Endodermal cell (in vitro differentiated cells): Measurements from ENCODE around the gene DCBLD1. TPM values are rescaled to one million over a fixed set of nuclear protein-coding genes. Genes with fewer than 3 reads are reported as not detected.
A peak's percentile ranks its signal among the peaks of the same experiment; 100 is the strongest.

Experiments
- DNase-seq: peaks from one replicate; pipeline ENCODE4 v3.0.0-alpha.2; 2017
- H3K27ac ChIP-seq: 2 replicates; pipeline ENCODE4 v1.5.1; 2013; ENCODE audit warnings: mild to moderate bottlenecking, low read depth, low read length, moderate library complexity
- H3K27me3 ChIP-seq: 2 replicates; pipeline ENCODE4 v1.6.1; 2013; ENCODE audit warnings: mild to moderate bottlenecking, low read length, moderate library complexity; ENCODE audit not compliant: insufficient read depth, control insufficient read depth, poor library complexity, severe bottlenecking
- H3K36me3 ChIP-seq: 2 replicates; pipeline ENCODE4 v1.7.0; 2013; ENCODE audit warnings: mild to moderate bottlenecking, low read length, moderate library complexity; ENCODE audit not compliant: control insufficient read depth, insufficient read depth
- H3K4me1 ChIP-seq: one replicate; pipeline ENCODE4 v1.7.0; 2013; ENCODE audit warnings: low read length; ENCODE audit not compliant: control insufficient read depth, insufficient read depth
- H3K4me3 ChIP-seq: 2 replicates; pipeline ENCODE4 v1.5.1; 2013; ENCODE audit warnings: mild to moderate bottlenecking, low read length, moderate library complexity
- H3K9ac ChIP-seq: 2 replicates; pipeline ENCODE4 v1.6.1; 2013; ENCODE audit warnings: mild to moderate bottlenecking, low read length, moderate library complexity; ENCODE audit not compliant: poor library complexity, severe bottlenecking; ENCODE audit errors: extremely low read depth
- H3K9me3 ChIP-seq: 2 replicates; pipeline ENCODE4 v1.6.1; 2013; ENCODE audit warnings: mild to moderate bottlenecking, low read length, moderate library complexity; ENCODE audit not compliant: control insufficient read depth
- H3K27ac Mint-ChIP-seq: 2 replicates; pipeline ENCODE4 v1.8.0; 2020; ENCODE audit warnings: mixed read lengths
- H3K27me3 Mint-ChIP-seq: 2 replicates; pipeline ENCODE4 v1.8.0; 2021; ENCODE audit warnings: mild to moderate bottlenecking, mixed read lengths; ENCODE audit not compliant: insufficient read depth
- H3K36me3 Mint-ChIP-seq: 2 replicates; pipeline ENCODE4 v1.8.0; 2020; ENCODE audit warnings: low read depth, mixed read lengths
- H3K4me1 Mint-ChIP-seq: 2 replicates; pipeline ENCODE4 v1.8.0; 2020; ENCODE audit warnings: mixed read lengths
- H3K4me3 Mint-ChIP-seq: 2 replicates; pipeline ENCODE4 v1.8.0; 2020; ENCODE audit warnings: mild to moderate bottlenecking, moderate library complexity, mixed read lengths
- H3K9me3 Mint-ChIP-seq: 2 replicates; pipeline ENCODE4 v1.8.0; 2020; ENCODE audit warnings: mild to moderate bottlenecking, mixed read lengths
- WGBS, 2 experiments: methylation state at CpG; one replicate each; pipeline versions ENCODE4 v1.1.5 to v1.1.7; 2013; ENCODE audit warnings: missing lambda C conversion rate in 2 of 2, mixed read lengths in 1 of 2; ENCODE audit not compliant: insufficient coverage in 1 of 2, insufficient read length in 1 of 2; 5-methylcytosine and 5-hydroxymethylcytosine counted together
- total RNA-seq, 2 donors: library from RNA; stranded (reverse); fragmentation: NEBNext Ultra II Directional in 1 of 2; extraction: Animal tissue kit (Norgen Biotek cat#: 25700) in 1 of 2; gene quantifications; 2 replicates in 1 of 2; 3 replicates in 1 of 2; pipeline ENCODE4 v1.2.1, GENCODE V29; 2021
- TF ChIP-seq, protein P1 (sequence below): fragments of 200-600 bp; sonication (generic); conservative IDR thresholded peaks from 2 replicates; pipeline ENCODE4 v1.5.0; 2021; ENCODE audit warnings: antibody characterized with exemption, mild to moderate bottlenecking

DCBLD1 gene
- total RNA-seq, 2 donors from 2014 or later = 16.2 to 27.9 TPM

DNA sequence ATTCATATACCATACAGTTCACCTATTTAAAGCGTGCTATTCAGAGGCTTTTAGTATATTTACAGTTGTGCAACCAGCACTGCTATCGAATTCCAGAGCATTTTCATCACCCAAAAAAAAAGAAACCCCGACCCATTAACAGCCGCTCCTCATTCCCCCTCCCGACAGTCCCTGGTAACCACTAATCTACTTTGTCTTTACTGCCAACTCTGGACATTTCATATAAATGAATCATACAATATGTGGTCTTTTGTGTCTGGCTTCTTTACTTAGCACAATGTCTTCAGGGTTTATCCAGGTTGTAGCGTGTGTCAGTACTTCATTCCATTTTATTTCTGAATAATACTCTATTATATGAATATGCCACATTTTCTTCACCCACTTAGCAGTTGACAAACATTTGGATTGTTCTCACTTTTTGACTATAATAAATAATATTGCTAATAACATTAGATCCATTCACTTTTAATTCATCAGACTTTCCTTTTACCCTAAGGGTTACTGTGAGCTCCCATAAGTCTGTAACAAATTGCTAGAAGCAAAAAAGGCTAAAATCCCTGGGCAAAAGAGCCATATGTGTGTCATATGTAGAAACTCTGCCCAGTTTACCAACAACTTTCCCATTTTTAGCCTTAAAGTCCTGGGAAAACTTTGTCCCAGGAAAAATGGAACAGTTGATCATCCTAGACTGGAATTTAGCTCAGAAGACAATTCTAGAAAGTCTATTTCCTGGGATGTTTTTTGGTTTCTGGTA is 33.6 kb upstream of the DCBLD1 start:
- H3K4me3 Mint-ChIP-seq = no peak overlapping the region
- no peak overlapping the region for H3K27ac Mint-ChIP-seq
- H3K9ac ChIP-seq = no peak overlapping the region

DNA sequence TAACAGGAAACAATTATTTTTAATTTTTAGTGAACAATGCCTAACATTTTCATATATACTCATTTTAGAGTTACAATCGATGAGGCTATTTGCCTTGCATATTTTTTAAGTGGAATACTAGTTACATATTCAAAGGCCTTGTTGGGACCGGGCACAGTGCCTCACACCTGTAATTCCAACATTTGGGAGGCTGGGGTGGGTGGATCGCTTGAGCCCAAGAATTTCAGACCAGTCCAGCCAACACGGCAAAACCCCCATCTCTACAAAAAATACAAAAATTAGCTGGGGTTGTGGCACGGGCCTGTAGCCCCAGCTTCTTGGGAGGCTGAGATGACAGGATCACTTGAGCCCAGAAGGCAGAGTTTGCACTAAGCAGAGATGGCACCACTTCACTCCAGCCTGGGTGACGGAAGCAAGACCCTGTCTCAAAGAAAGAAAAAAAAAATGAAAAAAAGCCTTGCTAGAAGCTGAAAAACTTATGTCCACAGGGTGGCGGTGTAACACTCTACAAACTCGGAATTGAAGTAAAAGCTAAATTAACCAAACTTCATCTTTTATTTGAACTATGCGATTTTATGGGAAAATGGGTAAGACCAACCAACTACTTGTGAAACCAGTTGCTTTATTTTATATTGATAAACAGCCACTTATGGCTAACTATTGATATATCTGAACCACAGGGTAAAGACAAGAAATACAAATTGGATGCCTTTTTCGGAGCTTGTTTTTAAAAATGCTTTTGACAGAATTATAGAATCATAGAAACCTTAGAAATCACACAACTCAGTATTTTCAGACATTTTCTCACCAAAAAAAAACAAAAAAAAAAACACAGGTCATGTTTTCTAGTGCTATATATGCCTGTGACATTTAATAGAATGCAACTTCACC is 32.7 kb upstream of the DCBLD1 start:
- peaks cover 53% of the 10 kb centered on the region for H3K27me3 Mint-ChIP-seq
- peak; percentile 85 for DNase-seq
- H3K4me3 Mint-ChIP-seq = no peak overlapping the region
- Histone ChIP-seq H3K9me3 (no peaks in the 10 kb centered on the region), H3K36me3 (no peaks in the 10 kb centered on the region), H3K4me1 (no peaks in the 10 kb centered on the region), H3K4me3 (no peak overlapping the region), H3K27ac (no peak overlapping the region), H3K9ac (no peak overlapping the region), H3K27me3 (peaks cover 57% of the 10 kb centered on the region)
- H3K27ac Mint-ChIP-seq = no peak overlapping the region
- H3K36me3 Mint-ChIP-seq = no peaks in the 10 kb centered on the region
- WGBS, 2 experiments = 33 to 51% methylated on average over 1 to 10 of the region's 10 CpGs
- TF ChIP-seq, protein P1, sequence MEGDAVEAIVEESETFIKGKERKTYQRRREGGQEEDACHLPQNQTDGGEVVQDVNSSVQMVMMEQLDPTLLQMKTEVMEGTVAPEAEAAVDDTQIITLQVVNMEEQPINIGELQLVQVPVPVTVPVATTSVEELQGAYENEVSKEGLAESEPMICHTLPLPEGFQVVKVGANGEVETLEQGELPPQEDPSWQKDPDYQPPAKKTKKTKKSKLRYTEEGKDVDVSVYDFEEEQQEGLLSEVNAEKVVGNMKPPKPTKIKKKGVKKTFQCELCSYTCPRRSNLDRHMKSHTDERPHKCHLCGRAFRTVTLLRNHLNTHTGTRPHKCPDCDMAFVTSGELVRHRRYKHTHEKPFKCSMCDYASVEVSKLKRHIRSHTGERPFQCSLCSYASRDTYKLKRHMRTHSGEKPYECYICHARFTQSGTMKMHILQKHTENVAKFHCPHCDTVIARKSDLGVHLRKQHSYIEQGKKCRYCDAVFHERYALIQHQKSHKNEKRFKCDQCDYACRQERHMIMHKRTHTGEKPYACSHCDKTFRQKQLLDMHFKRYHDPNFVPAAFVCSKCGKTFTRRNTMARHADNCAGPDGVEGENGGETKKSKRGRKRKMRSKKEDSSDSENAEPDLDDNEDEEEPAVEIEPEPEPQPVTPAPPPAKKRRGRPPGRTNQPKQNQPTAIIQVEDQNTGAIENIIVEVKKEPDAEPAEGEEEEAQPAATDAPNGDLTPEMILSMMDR = peak; percentile 89
- no peaks in the 10 kb centered on the region for H3K9me3 Mint-ChIP-seq
- peaks cover 16% of the 10 kb centered on the region for H3K4me1 Mint-ChIP-seq

More for the DNA sequence above, 33.6 kb upstream of the DCBLD1 start:
- Mint-ChIP-seq H3K36me3 (no peaks in the 10 kb centered on the region), H3K27me3 (peaks cover 52% of the 10 kb centered on the region), H3K4me1 (peaks cover 16% of the 10 kb centered on the region), H3K9me3 (no peaks in the 10 kb centered on the region)
- Histone ChIP-seq H3K36me3 (no peaks in the 10 kb centered on the region), H3K4me1 (no peaks in the 10 kb centered on the region), H3K27ac (no peak overlapping the region), H3K4me3 (no peak overlapping the region), H3K9me3 (no peaks in the 10 kb centered on the region), H3K27me3 (peaks cover 65% of the 10 kb centered on the region)
- DNase-seq = no peak
- WGBS, 2 experiments = 93% methylated on average over 4 to 6 of the region's 6 CpGs
- TF ChIP-seq, protein P1 = no peak

DNA sequence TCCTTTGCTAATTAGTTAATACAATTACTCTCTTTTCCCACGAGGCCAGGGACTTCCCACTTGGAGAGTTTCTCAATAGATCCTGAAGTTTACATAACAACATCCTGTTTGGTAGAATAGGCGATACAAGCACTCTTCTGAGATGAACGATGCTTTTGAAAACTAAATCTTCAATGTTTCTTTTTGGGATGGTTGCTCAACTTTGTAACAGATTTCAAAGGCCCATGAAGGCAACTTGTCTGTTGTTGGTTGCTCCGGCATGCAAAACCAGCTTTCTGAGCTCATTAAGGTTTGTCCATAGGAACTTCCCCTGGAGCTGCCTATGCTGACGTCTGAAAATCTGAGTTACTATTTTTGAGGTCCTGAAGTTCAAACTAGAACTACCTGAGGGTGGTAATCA is 30.8 kb upstream of the DCBLD1 start:
- H3K36me3 Mint-ChIP-seq = no peaks in the 10 kb centered on the region
- no peaks in the 10 kb centered on the region for H3K9me3 Mint-ChIP-seq
- peaks cover 16% of the 10 kb centered on the region for H3K4me1 Mint-ChIP-seq
- no peaks in the 10 kb centered on the region for H3K36me3 ChIP-seq
- no peaks in the 10 kb centered on the region for H3K9me3 ChIP-seq
- WGBS, 2 experiments = 58% methylated on average over 4 to 5 of the region's 5 CpGs
- no peak overlapping the region for H3K4me3 Mint-ChIP-seq
- no peak overlapping the region for H3K27ac ChIP-seq
- TF ChIP-seq, protein P1 = no peak
- no peak overlapping the region for H3K27ac Mint-ChIP-seq
- H3K4me3 ChIP-seq = no peak overlapping the region
- no peaks in the 10 kb centered on the region for H3K4me1 ChIP-seq
- DNase-seq = no peak
- peaks cover 40% of the 10 kb centered on the region for H3K27me3 Mint-ChIP-seq
- no peak overlapping the region for H3K9ac ChIP-seq
- peaks cover 45% of the 10 kb centered on the region for H3K27me3 ChIP-seq
